T1000 (cell line): ENCODE results near the gene GOPC.
"Not testable (repeated sequence)": the region's sequence is repeated elsewhere in the genome, so short reads cannot be mapped to it uniquely, and the experiment has no call there.

Experiments used
- DNase-seq: peaks from one replicate; lab custom pipeline; 2025; ENCODE audit warnings: mixed read lengths; lab: John Stamatoyannopoulos, UW

The GOPC gene

GRCh38 chr6:117548797-117549301, 53.5 kb downstream of the GOPC start:
- no peak for DNase-seq

GRCh38 chr6:117547688-117548621, 54.4 kb downstream of the GOPC start:
- no peak for DNase-seq

- DNase-seq: no peak
Observed at GRCh38 chr6:117546674-117547073, 55.6 kb downstream of the GOPC start.

- no peak for DNase-seq
Observed at GRCh38 chr6:117545161-117545595, 57.1 kb downstream of the GOPC start.

GRCh38 chr6:117544716-117545115, 57.6 kb downstream of the GOPC start:
- DNase-seq: no peak

GRCh38 chr6:117542493-117542892, 59.8 kb downstream of the GOPC start:
- DNase-seq: no peak

GRCh38 chr6:117540670-117541069, 61.6 kb downstream of the GOPC start:
- DNase-seq: no peak

- DNase-seq: no peak
Observed at GRCh38 chr6:117538615-117539014, 63.7 kb downstream of the GOPC start.

GRCh38 chr6:117536317-117536716, 66.0 kb downstream of the GOPC start:
- DNase-seq: no peak

GRCh38 chr6:117534974-117535373, 67.3 kb downstream of the GOPC start:
- DNase-seq: no peak

- DNase-seq: no peak
Observed at GRCh38 chr6:117533775-117534174, 68.5 kb downstream of the GOPC start.

- DNase-seq: no peak
Observed at GRCh38 chr6:117531809-117532725, 70.2 kb downstream of the GOPC start.

- peak; percentile 18 for DNase-seq
Observed at GRCh38 chr6:117531346-117531745, 71.0 kb downstream of the GOPC start.

GRCh38 chr6:117530467-117531242, 71.7 kb downstream of the GOPC start:
- no peak for DNase-seq

GRCh38 chr6:117525607-117526006, 76.7 kb downstream of the GOPC start:
- no peak for DNase-seq

- DNase-seq: no peak
Observed at GRCh38 chr6:117521791-117522502, 80.4 kb downstream of the GOPC start.

GRCh38 chr6:117520603-117521395, 81.5 kb downstream of the GOPC start:
- DNase-seq: no peak

- no peak for DNase-seq
Observed at GRCh38 chr6:117518870-117519269, 83.4 kb downstream of the GOPC start.

- DNase-seq: not testable (repeated sequence)
Observed at GRCh38 chr6:117517995-117518394, 84.3 kb downstream of the GOPC start.

GRCh38 chr6:117515326-117515725, 87.0 kb downstream of the GOPC start:
- DNase-seq: no peak
